IMR-90 (cell line): ENCODE measurements around the gene SEPTIN10. TPM values are rescaled to one million over a fixed set of nuclear protein-coding genes. Genes with fewer than 3 reads are reported as not detected.

ENCODE experiments used
- ATAC-seq: fragments of 200-7000 bp; cut with Tn5 transposase; 2 replicates; pipeline ENCODE4 v1.9.1; 2020; ENCODE audit warnings: low read depth, mild to moderate bottlenecking, moderate library complexity
- BruUV-seq: library from RNA; stranded (reverse); fragments of 400-500 nt; replicated peaks from 2 replicates; lab custom pipeline; 2021; lab: Mats Ljungman, UMichigan
- CTCF ChIA-PET: fragments of 300-600 bp; formaldehyde crosslinking; extraction: SDS; loops from one replicate; lab custom pipeline; 2021; ENCODE audit warnings: antibody characterized with exemption; lab: Yijun Ruan, JAX
- POLR2A ChIA-PET: fragments of 300-600 bp; sonication (Branson Sonifier 250); formaldehyde crosslinking; loops from one replicate; lab custom pipeline; 2022; ENCODE audit warnings: antibody characterized with exemption; ENCODE audit not compliant: unreplicated experiment; lab: Charles Lee
- DNase-seq: peaks from one replicate; pipeline ENCODE4 v3.0.0; 2013
- H2AFZ ChIP-seq: replicated peaks from 2 replicates; pipeline ENCODE3; 2013; ENCODE audit warnings: low read length, mild to moderate bottlenecking; ENCODE audit not compliant: poor library complexity
- H2AK5ac ChIP-seq: 2 replicates; pipeline ENCODE4 v1.6.1; 2013; ENCODE audit warnings: low read depth, low read length, inconsistent platforms
- H2AK9ac ChIP-seq: replicated peaks from 2 replicates; pipeline ENCODE3; 2013; ENCODE audit warnings: mild to moderate bottlenecking, low read depth, low read length, moderate library complexity; ENCODE audit not compliant: poor library complexity
- H2BK120ac ChIP-seq: 2 replicates; pipeline ENCODE4 v1.6.1; 2013; ENCODE audit warnings: low read depth, low read length, inconsistent platforms
- H2BK15ac ChIP-seq: 3 replicates; pipeline ENCODE4 v1.6.1; 2013; ENCODE audit warnings: low read depth, low read length, inconsistent platforms
- H2BK20ac ChIP-seq: 2 replicates; pipeline ENCODE4 v1.6.1; 2013; ENCODE audit warnings: low read depth, mild to moderate bottlenecking, inconsistent platforms, low read length, moderate library complexity
- H2BK5ac ChIP-seq: 2 replicates; pipeline ENCODE4 v1.6.1; 2013; ENCODE audit warnings: mild to moderate bottlenecking, low read depth, low read length, inconsistent platforms; ENCODE audit not compliant: poor library complexity, severe bottlenecking
- H3K14ac ChIP-seq: replicated peaks from 2 replicates; pipeline ENCODE4 v1.6.1; 2013; ENCODE audit warnings: low read depth, low read length, inconsistent platforms
- H3K18ac ChIP-seq: 2 replicates; pipeline ENCODE4 v1.6.1; 2013; ENCODE audit warnings: low read depth, low read length, control low read depth
- H3K23ac ChIP-seq: 2 replicates; pipeline ENCODE4 v1.6.1; 2013; ENCODE audit warnings: low read depth, low read length, inconsistent platforms
- H3K27ac ChIP-seq: 2 replicates; pipeline ENCODE4 v1.5.1; 2013; ENCODE audit warnings: mild to moderate bottlenecking, control low read depth, low read length; ENCODE audit not compliant: insufficient read depth
- H3K27me3 ChIP-seq: 2 replicates; pipeline ENCODE4 v1.6.1; 2013; ENCODE audit warnings: low read length; ENCODE audit not compliant: control insufficient read depth, insufficient read depth
- H3K36me3 ChIP-seq: 2 replicates; pipeline ENCODE4 v1.6.1; 2013; ENCODE audit warnings: low read length, mixed read lengths; ENCODE audit not compliant: control insufficient read depth, insufficient read depth
- H3K4ac ChIP-seq: 2 replicates; pipeline ENCODE4 v1.6.1; 2013; ENCODE audit warnings: low read depth, low read length, inconsistent platforms
- H3K4me1 ChIP-seq: 2 replicates; pipeline ENCODE4 v1.6.1; 2013; ENCODE audit warnings: low read length, mixed read lengths; ENCODE audit not compliant: control insufficient read depth, insufficient read depth
- H3K4me2 ChIP-seq: 2 replicates; pipeline ENCODE4 v1.6.1; 2013; ENCODE audit warnings: low read depth, mild to moderate bottlenecking, control low read depth, low read length, moderate library complexity
- H3K4me3 ChIP-seq: 2 replicates; pipeline ENCODE4 v1.5.1; 2013; ENCODE audit warnings: low read depth, mild to moderate bottlenecking, control low read depth, low read length, moderate library complexity; ENCODE audit not compliant: insufficient read depth
- H3K56ac ChIP-seq: 2 replicates; pipeline ENCODE4 v1.6.1; 2013; ENCODE audit warnings: low read length, inconsistent platforms; ENCODE audit not compliant: insufficient read depth; ENCODE audit errors: extremely low read depth
- H3K79me1 ChIP-seq, 2 experiments: 2 replicates each; pipeline ENCODE4 v1.6.1; 2013; ENCODE audit warnings: low read length in 2 of 2, inconsistent platforms in 1 of 2, low read depth in 1 of 2
- H3K9ac ChIP-seq: 2 replicates; pipeline ENCODE4 v1.6.1; 2013; ENCODE audit warnings: low read depth, low read length, control low read depth
- H3K9me1 ChIP-seq: 2 replicates; pipeline ENCODE4 v1.6.1; 2013; ENCODE audit warnings: low read length, inconsistent platforms; ENCODE audit not compliant: insufficient read depth
- H3K9me3 ChIP-seq: 2 replicates; pipeline ENCODE4 v1.6.1; 2013; ENCODE audit warnings: low read length; ENCODE audit not compliant: control insufficient read depth, insufficient read depth
- H4K20me1 ChIP-seq: 2 replicates; pipeline ENCODE4 v1.6.1; 2013; ENCODE audit warnings: low read length, inconsistent platforms; ENCODE audit not compliant: insufficient read depth
- H4K5ac ChIP-seq: 2 replicates; pipeline ENCODE4 v1.6.1; 2013; ENCODE audit warnings: mild to moderate bottlenecking, low read depth, low read length, control low read depth
- H4K8ac ChIP-seq, 2 experiments: 2 replicates each; pipeline ENCODE4 v1.6.1; 2013; ENCODE audit warnings: low read depth in 2 of 2, low read length in 2 of 2, control low read depth in 1 of 2, inconsistent platforms in 1 of 2
- H4K91ac ChIP-seq: 2 replicates; pipeline ENCODE4 v1.6.1; 2013; ENCODE audit warnings: low read depth, low read length, inconsistent platforms; ENCODE audit not compliant: insufficient read depth
- BHLHE40 ChIP-seq: fragments of 150-350 bp; IDR thresholded peaks from 2 replicates; pipeline ENCODE4 v1.6.1; 2016; ENCODE audit warnings: mild to moderate bottlenecking, low read depth, low read length
- CHD1 ChIP-seq: IDR thresholded peaks from 2 replicates; pipeline ENCODE4 v1.6.1; 2012; ENCODE audit warnings: low read depth, low read length, improper control_type of control experiment
- RAD21 ChIP-seq: IDR thresholded peaks from 2 replicates; pipeline ENCODE4 v1.6.1; 2012; ENCODE audit warnings: low read length, improper control_type of control experiment
- RFX5 ChIP-seq: IDR thresholded peaks from 2 replicates; pipeline ENCODE4 v1.8.0; 2012; ENCODE audit warnings: low read depth, mild to moderate bottlenecking, low read length, moderate library complexity
- SMC3 ChIP-seq: fragments of 150-350 bp; IDR thresholded peaks from 2 replicates; pipeline ENCODE4 v1.6.1; 2016; ENCODE audit warnings: low read depth, mild to moderate bottlenecking, antibody characterized with exemption, low read length, moderate library complexity
- WGBS, 2 experiments: methylation state at CpG; one replicate each; pipeline versions ENCODE4 v1.1.5 to v1.1.7; 2013; ENCODE audit warnings: missing lambda C conversion rate in 2 of 2; ENCODE audit not compliant: insufficient read length in 1 of 2; ENCODE audit errors: extremely low coverage in 2 of 2; 5-methylcytosine and 5-hydroxymethylcytosine counted together
- dilution Hi-C: fragments of 300-500 bp; cut with HindIII; formaldehyde crosslinking; loops from one replicate; pipeline ENCODE4 v1.14.3; 2018; ENCODE audit warnings: low sequenced_read_pairs; ENCODE audit not compliant: unreplicated experiment
- in situ Hi-C: fragments of 300-500 bp; cut with MboI; formaldehyde crosslinking; loops from 3 replicates; pipeline ENCODE4 v1.14.3; 2019; ENCODE audit warnings: low sequenced_read_pairs, inconsistent platforms, mixed read lengths
- intact Hi-C: fragments of 100-400 bp; cut with micrococcal nuclease; formaldehyde crosslinking; loops from 2 replicates; pipeline ENCODE4 v1.10.0; 2022
- polyA plus RNA-seq, 3 experiments: library from polyadenylated mRNA; depleted of rRNA; stranded (reverse); fragments of >200 nt; gene quantifications; 2 replicates each; pipeline ENCODE4 v1.2.3, GENCODE V29; 2012; ENCODE audit warnings: low replicate concordance in 1 of 3
- total RNA-seq: library from RNA; depleted of rRNA; stranded (reverse); fragments of >200 nt; gene quantifications from 2 replicates; pipeline ENCODE4 v1.2.3, GENCODE V29; 2012
- TF ChIP-seq, protein P1 (sequence below): fragments of 150-350 bp; IDR thresholded peaks from 2 replicates; pipeline ENCODE4 v1.6.1; 2016; ENCODE audit warnings: low read depth, mild to moderate bottlenecking, low read length, moderate library complexity, borderline replicate concordance
- TF ChIP-seq, protein P2 (sequence below): fragments of 150-350 bp; IDR thresholded peaks from 2 replicates; pipeline ENCODE4 v1.6.1; 2017; ENCODE audit warnings: mild to moderate bottlenecking, antibody characterized with exemption, low read length, low read depth

SEPTIN10 gene
- total and polyA plus RNA-seq, 2 of the 4 experiments (the other 2 are of a cell fraction): 55.4 to 82.6 TPM

DNA sequence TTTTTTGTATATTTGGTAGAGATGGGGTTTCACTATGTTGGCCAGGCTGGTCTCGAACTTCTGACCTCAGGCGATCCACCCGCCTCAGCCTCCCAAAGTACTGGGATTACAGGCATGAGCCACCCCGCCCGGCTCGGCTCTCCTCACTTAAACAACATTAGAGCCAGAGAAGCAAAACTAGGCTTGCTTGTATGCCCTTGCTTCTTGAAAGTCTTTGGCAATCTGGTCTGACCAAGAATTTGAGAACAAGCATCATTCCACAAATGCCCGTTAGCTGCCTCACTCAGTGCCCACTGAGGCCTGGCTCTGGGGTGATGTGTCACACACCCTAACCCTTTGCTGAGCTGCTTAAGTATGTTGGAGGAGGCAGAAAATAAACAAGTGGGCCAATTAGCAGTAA, 33.9 kb upstream of the SEPTIN10 start:
- TF ChIP-seq BHLHE40 (no peak), RFX5 (no peak), SMC3 (no peak), CHD1 (no peak), RAD21 (no peak)
- TF ChIP-seq, protein P1, sequence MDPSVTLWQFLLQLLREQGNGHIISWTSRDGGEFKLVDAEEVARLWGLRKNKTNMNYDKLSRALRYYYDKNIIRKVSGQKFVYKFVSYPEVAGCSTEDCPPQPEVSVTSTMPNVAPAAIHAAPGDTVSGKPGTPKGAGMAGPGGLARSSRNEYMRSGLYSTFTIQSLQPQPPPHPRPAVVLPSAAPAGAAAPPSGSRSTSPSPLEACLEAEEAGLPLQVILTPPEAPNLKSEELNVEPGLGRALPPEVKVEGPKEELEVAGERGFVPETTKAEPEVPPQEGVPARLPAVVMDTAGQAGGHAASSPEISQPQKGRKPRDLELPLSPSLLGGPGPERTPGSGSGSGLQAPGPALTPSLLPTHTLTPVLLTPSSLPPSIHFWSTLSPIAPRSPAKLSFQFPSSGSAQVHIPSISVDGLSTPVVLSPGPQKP: no peak
- TF ChIP-seq, protein P2, sequence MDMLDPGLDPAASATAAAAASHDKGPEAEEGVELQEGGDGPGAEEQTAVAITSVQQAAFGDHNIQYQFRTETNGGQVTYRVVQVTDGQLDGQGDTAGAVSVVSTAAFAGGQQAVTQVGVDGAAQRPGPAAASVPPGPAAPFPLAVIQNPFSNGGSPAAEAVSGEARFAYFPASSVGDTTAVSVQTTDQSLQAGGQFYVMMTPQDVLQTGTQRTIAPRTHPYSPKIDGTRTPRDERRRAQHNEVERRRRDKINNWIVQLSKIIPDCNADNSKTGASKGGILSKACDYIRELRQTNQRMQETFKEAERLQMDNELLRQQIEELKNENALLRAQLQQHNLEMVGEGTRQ: no peak
- Histone ChIP-seq H2BK20ac (no peak overlapping the region), H3K9me3 (no peaks in the 10 kb centered on the region), H2BK5ac (no peak overlapping the region), H3K18ac (no peak overlapping the region), H3K4me1 (0 out of 2 replicates have a peak, but pooled peaks cover 3% of the 10 kb centered on the region), H3K9me1 (no peaks in the 10 kb centered on the region), H3K9ac (no peak overlapping the region), H3K56ac (no peak overlapping the region), H3K27ac (no peak overlapping the region), H4K8ac (no peak overlapping the region), H2BK15ac (no peak overlapping the region), H4K20me1 (no peaks in the 10 kb centered on the region), H3K4me3 (no peak overlapping the region), H4K91ac (no peak overlapping the region), H3K4ac (no peak overlapping the region), H2AK9ac (no peak overlapping the region), H3K14ac (no peak overlapping the region), H3K79me1 (no peaks in the 10 kb centered on the region), H4K5ac (no peak overlapping the region), H2AFZ (no peak overlapping the region), H3K36me3 (no peaks in the 10 kb centered on the region), H3K23ac (no peak overlapping the region), H2BK120ac (no peak overlapping the region), H2AK5ac (no peak overlapping the region), H3K27me3 (peaks cover 18% of the 10 kb centered on the region), H3K4me2 (no peak overlapping the region)
- intact Hi-C loops: no loop called here
- POLR2A ChIA-PET: no interaction called here
- DNase-seq: peak; percentile 25
- WGBS, 2 experiments: 94% methylated on average over 6 of the region's 7 CpGs; no CpG with 5 or more reads in 1 of the 2 experiments
- ATAC-seq: peak; percentile 84
- dilution Hi-C loops: no loop called here
- CTCF ChIA-PET: no interaction called here
- no TSS peak for BruUV-seq
- in situ Hi-C loops: no loop called here
